Adipocyte (in vitro differentiated cells): Measurements from ENCODE around the gene MCHR1.
"Not testable (repeated sequence)": the region's sequence is repeated elsewhere in the genome, so short reads cannot be mapped to it uniquely, and the experiment has no call there.

Experiments
- DNase-seq: peaks from one replicate; pipeline ENCODE4 v3.0.0-alpha.2; 2015; ENCODE audit warnings: low read depth
- H3K27me3 ChIP-seq: replicated peaks from 2 replicates; pipeline ENCODE4 v1.7.0; 2013; ENCODE audit warnings: mild to moderate bottlenecking, low read length, moderate library complexity; ENCODE audit not compliant: control insufficient read depth, insufficient read depth
- H3K36me3 ChIP-seq: 2 replicates; pipeline ENCODE4 v1.7.0; 2013; ENCODE audit warnings: low read length, mild to moderate bottlenecking, moderate library complexity; ENCODE audit not compliant: control insufficient read depth, insufficient read depth, severe bottlenecking
- H3K4me1 ChIP-seq: 2 replicates; pipeline ENCODE4 v1.7.0; 2013; ENCODE audit warnings: mild to moderate bottlenecking, low read length, moderate library complexity; ENCODE audit not compliant: control insufficient read depth, insufficient read depth
- H3K4me3 ChIP-seq: 2 replicates; pipeline ENCODE4 v1.7.0; 2013; ENCODE audit warnings: mild to moderate bottlenecking, low read length, moderate library complexity
- H3K9ac ChIP-seq: 2 replicates; pipeline ENCODE4 v1.7.0; 2013; ENCODE audit warnings: mild to moderate bottlenecking, low read length, moderate library complexity
- H3K9me3 ChIP-seq: 2 replicates; pipeline ENCODE4 v1.7.0; 2013; ENCODE audit warnings: mild to moderate bottlenecking, low read length, moderate library complexity; ENCODE audit not compliant: control insufficient read depth

The MCHR1 gene

GRCh38 chr22:40701274-40701673 lies 22.0 kb downstream of the MCHR1 start:
- no peaks in the 10 kb centered on the region for H3K9me3 ChIP-seq
- peaks cover 4% of the 10 kb centered on the region for H3K4me1 ChIP-seq
- DNase-seq: no peak
- H3K4me3 ChIP-seq: no peak overlapping the region
- no peak overlapping the region for H3K9ac ChIP-seq
- H3K27me3 ChIP-seq: no peaks in the 10 kb centered on the region
- H3K36me3 ChIP-seq: no peaks in the 10 kb centered on the region

- H3K4me1 ChIP-seq: peaks cover 4% of the 10 kb centered on the region
- DNase-seq: no peak
- H3K4me3 ChIP-seq: no peak overlapping the region
- peaks cover 5% of the 10 kb centered on the region for H3K9me3 ChIP-seq
- H3K9ac ChIP-seq: no peak overlapping the region
- no peaks in the 10 kb centered on the region for H3K36me3 ChIP-seq
- H3K27me3 ChIP-seq: no peaks in the 10 kb centered on the region
These were observed 23.9 kb downstream of the MCHR1 start for GRCh38 chr22:40703174-40703573.

GRCh38 chr22:40703736-40704135 lies 24.5 kb downstream of the MCHR1 start:
- no peaks in the 10 kb centered on the region for H3K36me3 ChIP-seq
- peaks cover 5% of the 10 kb centered on the region for H3K9me3 ChIP-seq
- peaks cover 4% of the 10 kb centered on the region for H3K4me1 ChIP-seq
- peak; percentile 9 for DNase-seq
- H3K4me3 ChIP-seq: no peak overlapping the region
- H3K27me3 ChIP-seq: no peaks in the 10 kb centered on the region
- no peak overlapping the region for H3K9ac ChIP-seq

DNA sequence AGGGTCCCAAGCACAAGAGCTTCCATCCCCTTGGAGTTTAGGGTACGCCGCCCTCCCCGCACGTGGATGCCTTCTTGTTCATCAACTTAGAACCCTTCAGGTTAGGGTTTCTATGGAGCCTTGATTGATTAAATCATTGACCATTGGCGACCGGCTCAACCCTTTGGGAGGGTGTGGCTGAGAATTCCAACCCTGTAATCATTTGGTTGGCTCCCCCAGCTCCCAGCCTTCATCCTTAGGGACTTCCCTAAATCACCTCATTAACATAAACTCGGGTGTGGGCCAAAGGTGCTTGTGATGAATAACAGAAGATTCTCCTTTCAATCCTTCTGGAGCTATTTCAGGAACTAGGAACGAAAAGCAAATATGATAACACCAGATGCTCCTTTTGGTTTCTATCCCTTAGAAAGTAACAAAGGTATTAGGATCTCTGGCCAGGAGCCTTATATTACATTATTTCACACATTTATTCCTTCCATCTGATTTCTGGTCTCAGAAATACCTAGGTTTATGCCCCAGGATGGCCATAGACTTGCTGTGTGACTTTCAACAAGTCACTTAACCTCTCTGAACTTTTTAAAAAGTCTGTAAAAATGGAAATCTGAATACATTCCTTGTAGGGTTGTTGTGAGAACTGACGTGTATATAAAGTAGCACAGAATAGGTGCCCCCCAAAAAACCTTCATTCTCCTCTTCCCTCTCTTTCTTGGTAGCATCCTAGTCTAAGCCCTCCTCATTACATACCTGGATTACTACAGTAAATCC lies 26.8 kb downstream of the MCHR1 start:
- Histone ChIP-seq H3K9ac (no peak overlapping the region), H3K4me3 (no peak overlapping the region), H3K4me1 (peaks cover 17% of the 10 kb centered on the region), H3K27me3 (no peaks in the 10 kb centered on the region), H3K9me3 (peaks cover 5% of the 10 kb centered on the region), H3K36me3 (no peaks in the 10 kb centered on the region)
- DNase-seq: no peak

DNA sequence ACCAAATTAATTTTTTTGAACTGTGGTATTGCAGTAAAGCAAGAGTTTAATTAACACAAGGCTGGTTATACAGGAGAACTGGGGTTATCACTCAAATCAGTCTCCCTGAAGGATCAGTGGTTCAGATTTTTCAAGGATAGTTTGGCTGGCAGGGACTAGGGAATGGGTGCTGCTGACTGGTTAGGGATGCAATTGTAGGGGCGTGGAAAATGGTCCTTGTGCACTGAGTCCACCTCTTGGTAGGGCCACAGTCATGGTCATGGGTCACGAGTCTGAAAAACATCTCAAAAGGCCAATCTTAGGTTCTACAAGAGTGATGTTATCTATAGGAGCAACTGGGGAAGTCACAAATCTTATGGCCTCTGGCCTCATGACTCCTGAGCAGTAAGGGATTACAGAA lies 27.9 kb downstream of the MCHR1 start:
- Histone ChIP-seq H3K4me1 (peaks cover 17% of the 10 kb centered on the region), H3K9me3 (peaks cover 5% of the 10 kb centered on the region), H3K27me3 (no peaks in the 10 kb centered on the region), H3K4me3 (no peak overlapping the region), H3K36me3 (no peaks in the 10 kb centered on the region), H3K9ac (no peak overlapping the region)
- DNase-seq: no peak

GRCh38 chr22:40708177-40708576 lies 28.9 kb downstream of the MCHR1 start:
- no peaks in the 10 kb centered on the region for H3K36me3 ChIP-seq
- DNase-seq: no peak
- H3K4me1 ChIP-seq: peaks cover 17% of the 10 kb centered on the region
- peaks cover 5% of the 10 kb centered on the region for H3K9me3 ChIP-seq
- no peak overlapping the region for H3K4me3 ChIP-seq
- H3K27me3 ChIP-seq: no peaks in the 10 kb centered on the region
- H3K9ac ChIP-seq: no peak overlapping the region

GRCh38 chr22:40709752-40710413 lies 30.6 kb downstream of the MCHR1 start:
- H3K9me3 ChIP-seq: peaks cover 5% of the 10 kb centered on the region
- no peaks in the 10 kb centered on the region for H3K27me3 ChIP-seq
- peak overlapping the region; percentile 2 for H3K9ac ChIP-seq
- no peak overlapping the region for H3K4me3 ChIP-seq
- H3K36me3 ChIP-seq: no peaks in the 10 kb centered on the region
- peak; percentile 47 for DNase-seq
- peaks cover 13% of the 10 kb centered on the region for H3K4me1 ChIP-seq

GRCh38 chr22:40712311-40712710 lies 33.0 kb downstream of the MCHR1 start:
- DNase-seq: no peak
- no peak overlapping the region for H3K4me3 ChIP-seq
- H3K4me1 ChIP-seq: peaks cover 13% of the 10 kb centered on the region
- no peaks in the 10 kb centered on the region for H3K36me3 ChIP-seq
- peaks cover under 1% of the 10 kb centered on the region for H3K9me3 ChIP-seq
- no peaks in the 10 kb centered on the region for H3K27me3 ChIP-seq
- no peak overlapping the region for H3K9ac ChIP-seq

- DNase-seq: peak; percentile 33
- H3K4me1 ChIP-seq: peaks cover 6% of the 10 kb centered on the region
- H3K4me3 ChIP-seq: no peak overlapping the region
- H3K9ac ChIP-seq: no peak overlapping the region
- no peaks in the 10 kb centered on the region for H3K9me3 ChIP-seq
- H3K27me3 ChIP-seq: no peaks in the 10 kb centered on the region
- H3K36me3 ChIP-seq: no peaks in the 10 kb centered on the region
These were observed 35.4 kb downstream of the MCHR1 start for GRCh38 chr22:40714499-40715337.

GRCh38 chr22:40716116-40716515 lies 36.8 kb downstream of the MCHR1 start:
- DNase-seq: no peak
- Histone ChIP-seq H3K4me1 (peaks cover 5% of the 10 kb centered on the region), H3K36me3 (no peaks in the 10 kb centered on the region), H3K9me3 (no peaks in the 10 kb centered on the region), H3K4me3 (no peak overlapping the region), H3K27me3 (no peaks in the 10 kb centered on the region), H3K9ac (no peak overlapping the region)

- H3K9ac ChIP-seq, H3K4me1 ChIP-seq, H3K9me3 ChIP-seq, H3K27me3 ChIP-seq, H3K4me3 ChIP-seq, DNase-seq, H3K36me3 ChIP-seq: not testable (repeated sequence)
These were observed 38.4 kb downstream of the MCHR1 start for GRCh38 chr22:40717657-40718056.
